Nephron progenitor cell (in vitro differentiated cells): ENCODE measurements around the gene ATP1B2.

Experiments used
- DNase-seq: peaks from one replicate; pipeline ENCODE4 v3.0.0; 2021
- H3K27ac Mint-ChIP-seq: 2 replicates; pipeline ENCODE4 v1.8.0; 2021; ENCODE audit warnings: mild to moderate bottlenecking, moderate library complexity, mixed read lengths
- H3K27me3 Mint-ChIP-seq: 2 replicates; pipeline ENCODE4 v1.8.0; 2021; ENCODE audit warnings: mild to moderate bottlenecking, low read depth, mixed read lengths; ENCODE audit not compliant: poor library complexity
- H3K36me3 Mint-ChIP-seq: 2 replicates; pipeline ENCODE4 v1.8.0; 2021; ENCODE audit warnings: low read depth, mixed read lengths
- H3K4me1 Mint-ChIP-seq: 2 replicates; pipeline ENCODE4 v1.8.0; 2021; ENCODE audit warnings: mixed read lengths
- H3K4me3 Mint-ChIP-seq: 2 replicates; pipeline ENCODE4 v1.8.0; 2021; ENCODE audit warnings: mild to moderate bottlenecking, moderate library complexity, mixed read lengths
- H3K9me3 Mint-ChIP-seq: 2 replicates; pipeline ENCODE4 v1.8.0; 2021; ENCODE audit warnings: mild to moderate bottlenecking, moderate library complexity, mixed read lengths
- CTCF ChIP-seq: fragments of 200-600 bp; sonication (generic); IDR thresholded peaks from 2 replicates; pipeline ENCODE4 v1.5.0; 2021; ENCODE audit warnings: antibody characterized with exemption

The ATP1B2 gene

GRCh38 chr17:7667656-7668406, 17.1 kb downstream of the ATP1B2 start:
- no peaks in the 10 kb centered on the region for H3K4me1 Mint-ChIP-seq
- no peak overlapping the region for H3K27ac Mint-ChIP-seq
- no peaks in the 10 kb centered on the region for H3K27me3 Mint-ChIP-seq
- H3K36me3 Mint-ChIP-seq, result peaks cover 51% of the 10 kb centered on the region
- no peak overlapping the region for H3K4me3 Mint-ChIP-seq
- DNase-seq, result no peak
- no peak for TF ChIP-seq CTCF
- no peaks in the 10 kb centered on the region for H3K9me3 Mint-ChIP-seq

GRCh38 chr17:7668482-7668881, 17.8 kb downstream of the ATP1B2 start:
- Mint-ChIP-seq H3K27ac (no peak overlapping the region), H3K27me3 (no peaks in the 10 kb centered on the region), H3K4me3 (no peak overlapping the region), H3K36me3 (peaks cover 57% of the 10 kb centered on the region), H3K4me1 (no peaks in the 10 kb centered on the region), H3K9me3 (peaks cover 5% of the 10 kb centered on the region)
- no peak for TF ChIP-seq CTCF
- DNase-seq, result no peak

GRCh38 chr17:7673239-7673638, 22.5 kb downstream of the ATP1B2 start:
- TF ChIP-seq CTCF, result peak; percentile 34
- peak; percentile 33 for DNase-seq
- Mint-ChIP-seq H3K4me3 (no peak overlapping the region), H3K27me3 (peaks cover 5% of the 10 kb centered on the region), H3K36me3 (peaks cover 75% of the 10 kb centered on the region), H3K27ac (no peak overlapping the region), H3K4me1 (peaks cover 6% of the 10 kb centered on the region), H3K9me3 (peaks cover 12% of the 10 kb centered on the region)

GRCh38 chr17:7674934-7675333, 24.2 kb downstream of the ATP1B2 start:
- peaks cover 65% of the 10 kb centered on the region for H3K36me3 Mint-ChIP-seq

GRCh38 chr17:7676533-7676932, 25.8 kb downstream of the ATP1B2 start:
- H3K36me3 Mint-ChIP-seq, result peaks cover 52% of the 10 kb centered on the region
- no peak overlapping the region for H3K4me3 Mint-ChIP-seq
- peaks cover 6% of the 10 kb centered on the region for H3K4me1 Mint-ChIP-seq
- peaks cover 12% of the 10 kb centered on the region for H3K9me3 Mint-ChIP-seq
- DNase-seq, result no peak
- TF ChIP-seq CTCF, result no peak
- no peak overlapping the region for H3K27ac Mint-ChIP-seq
- peaks cover 5% of the 10 kb centered on the region for H3K27me3 Mint-ChIP-seq

More at GRCh38 chr17:7674934-7675333, 24.2 kb downstream of the ATP1B2 start:
- Mint-ChIP-seq H3K4me1 (peaks cover 6% of the 10 kb centered on the region), H3K4me3 (no peak overlapping the region), H3K9me3 (peaks cover 12% of the 10 kb centered on the region), H3K27me3 (peaks cover 5% of the 10 kb centered on the region), H3K27ac (no peak overlapping the region)
- DNase-seq, result no peak
- no peak for TF ChIP-seq CTCF
